B cell (primary cell): Measurements from ENCODE around the gene HOXA9. TPM values are rescaled to one million over a fixed set of nuclear protein-coding genes. Genes with fewer than 3 reads are reported as not detected.

Experiments used
- ATAC-seq: fragments of 200-7000 bp; cut with Tn5 transposase; one replicate; pipeline ENCODE4 v1.10.0; 2021; ENCODE audit warnings: low read depth, mild to moderate bottlenecking, moderate number of reproducible peaks, moderate library complexity
- CTCF ChIA-PET: fragments of 350-600 bp; sonication (Branson Sonifier 250); formaldehyde crosslinking; loops from one replicate; lab custom pipeline; 2021; ENCODE audit warnings: antibody characterized with exemption, inconsistent platforms; lab: Charles Lee
- POLR2A ChIA-PET: fragments of 350-600 bp; sonication (Branson Sonifier 250); formaldehyde crosslinking; loops from one replicate; lab custom pipeline; 2021; ENCODE audit warnings: antibody characterized with exemption; lab: Charles Lee
- DNase-seq: peaks from one replicate; pipeline ENCODE4 v3.0.0; 2013
- H2AFZ ChIP-seq: 2 replicates; pipeline ENCODE4 v1.6.1; 2012; ENCODE audit warnings: mild to moderate bottlenecking, low read depth, low read length; ENCODE audit not compliant: insufficient read depth, poor library complexity, severe bottlenecking
- H3K27ac ChIP-seq, 2 donors: 1 replicate in 1 of 2; 2 replicates in 1 of 2; pipeline ENCODE4 v1.5.1; 2012 to 2013; ENCODE audit warnings: low read length in 2 of 2, mild to moderate bottlenecking in 2 of 2, moderate library complexity in 1 of 2
- H3K27me3 ChIP-seq, 4 experiments: fragments of 200-600 bp in 1 of 4; sonication (generic) in 1 of 4; replicated peaks in 1 of 4; 1 replicate in 2 of 4; 2 replicates in 2 of 4; pipeline versions ENCODE4 v1.6.1 to v1.7.0; 2013 to 2016; ENCODE audit warnings: low read length in 3 of 4, mild to moderate bottlenecking in 2 of 4, mixed read lengths in 1 of 4, moderate library complexity in 1 of 4; ENCODE audit not compliant: insufficient read depth in 4 of 4, control insufficient read depth in 3 of 4; ENCODE audit errors: control extremely low read depth in 1 of 4
- H3K36me3 ChIP-seq, 2 experiments: replicated peaks in 1 of 2; 1 replicate in 1 of 2; 2 replicates in 1 of 2; pipeline versions ENCODE4 v1.6.1 to v1.7.1; 2013; ENCODE audit warnings: low read length in 1 of 2; ENCODE audit not compliant: insufficient read depth in 2 of 2, control insufficient read depth in 1 of 2; ENCODE audit errors: control extremely low read depth in 1 of 2, extremely low read depth in 1 of 2
- H3K4me1 ChIP-seq, 2 donors: fragments of 200-600 bp in 1 of 2; sonication (generic) in 1 of 2; 1 replicate in 1 of 2; 2 replicates in 1 of 2; pipeline versions ENCODE4 v1.5.1 to v1.6.1; 2013 to 2017; ENCODE audit warnings: low read length in 2 of 2; ENCODE audit not compliant: control insufficient read depth in 2 of 2, insufficient read depth in 2 of 2
- H3K4me2 ChIP-seq: replicated peaks from 2 replicates; pipeline ENCODE3; 2012; ENCODE audit warnings: mild to moderate bottlenecking, low read depth, low read length; ENCODE audit not compliant: poor library complexity, severe bottlenecking
- H3K4me3 ChIP-seq, 5 experiments: fragments of 200-600 bp in 1 of 5; sonication (generic) in 1 of 5; 1 replicate in 3 of 5; 2 replicates in 2 of 5; pipeline versions ENCODE4 v1.5.1 to v1.7.0; 2011 to 2016; ENCODE audit warnings: low read length in 4 of 5, mild to moderate bottlenecking in 4 of 5, low read depth in 2 of 5, control low read depth in 1 of 5, moderate library complexity in 1 of 5; ENCODE audit not compliant: insufficient read depth in 1 of 5; ENCODE audit errors: control extremely low read depth in 1 of 5, extremely low read depth in 1 of 5
- H3K79me2 ChIP-seq: fragments of 200-600 bp; sonication (generic); one replicate; pipeline ENCODE4 v1.6.0; 2016; ENCODE audit warnings: low read length; ENCODE audit not compliant: control insufficient read depth, insufficient read depth
- H3K9ac ChIP-seq: fragments of 200-600 bp; sonication (generic); 2 replicates; pipeline ENCODE4 v1.6.1; 2017; ENCODE audit warnings: mild to moderate bottlenecking, low read length, moderate library complexity
- H3K9me3 ChIP-seq, 3 donors: one replicate each; pipeline versions ENCODE4 v1.6.1 to v1.7.1; 2013; ENCODE audit warnings: low read length in 2 of 3; ENCODE audit not compliant: control insufficient read depth in 2 of 3, insufficient read depth in 1 of 3; ENCODE audit errors: control extremely low read depth in 1 of 3
- H4K20me1 ChIP-seq: 2 replicates; pipeline ENCODE4 v1.6.0; 2012; ENCODE audit warnings: mild to moderate bottlenecking, low read length; ENCODE audit not compliant: insufficient read depth, control insufficient read depth, poor library complexity, severe bottlenecking
- H3K27ac Mint-ChIP-seq: one replicate; pipeline ENCODE4 v1.8.0; 2021; ENCODE audit warnings: mixed read lengths
- H3K27me3 Mint-ChIP-seq: one replicate; pipeline ENCODE4 v1.8.0; 2021; ENCODE audit warnings: mixed read lengths
- H3K4me1 Mint-ChIP-seq: one replicate; pipeline ENCODE4 v1.8.0; 2021; ENCODE audit warnings: mixed read lengths
- H3K4me3 Mint-ChIP-seq: one replicate; pipeline ENCODE4 v1.8.0; 2021; ENCODE audit warnings: mixed read lengths
- H3K9me3 Mint-ChIP-seq: one replicate; pipeline ENCODE4 v1.8.0; 2022; ENCODE audit warnings: mixed read lengths; ENCODE audit not compliant: insufficient read depth
- CTCF ChIP-seq: fragments of 200-600 bp; IDR thresholded peaks from one replicate; pipeline ENCODE4 v1.8.0; 2022; ENCODE audit warnings: antibody characterized with exemption, mild to moderate bottlenecking
- EZH2 ChIP-seq: IDR thresholded peaks from 2 replicates; pipeline ENCODE4 v1.6.1; 2012; ENCODE audit warnings: borderline replicate concordance, low read depth, mild to moderate bottlenecking, moderate library complexity, low read length; ENCODE audit not compliant: insufficient read depth, poor library complexity, severe bottlenecking
- WGBS: methylation state at CpG from one replicate; pipeline ENCODE4 v1.1.5; 2013; ENCODE audit warnings: missing lambda C conversion rate; ENCODE audit not compliant: insufficient coverage; 5-methylcytosine and 5-hydroxymethylcytosine counted together
- intact Hi-C: fragments of 100-400 bp; cut with micrococcal nuclease; formaldehyde crosslinking; loops from one replicate; pipeline ENCODE4 v1.10.0; 2022
- polyA plus RNA-seq: library from polyadenylated mRNA; depleted of rRNA; stranded (reverse); fragments of >200 nt; gene quantifications from 2 replicates; pipeline ENCODE4 v1.2.3, GENCODE V29; 2012
- total RNA-seq, 2 donors: library from RNA; stranded (reverse); fragments of 120-200 nt in 1 of 2; gene quantifications; 1 replicate in 1 of 2; 2 replicates in 1 of 2; pipeline versions ENCODE4 v1.2.3 to v1.2.4, GENCODE V29; 2013 to 2022

Gene HOXA9
- total and polyA plus RNA-seq, 2 donors (not counting 1 experiment from before 2014, with no cell fraction given): 0.07 TPM; not detected in 1

GRCh38 chr7:27129729-27130539 is 35.4 kb downstream of the HOXA9 start:
- Histone ChIP-seq H3K79me2 (no peaks in the 10 kb centered on the region), H3K4me3 (peak overlapping the region in 3 of 5 experiments; percentile 58 to 72 (median 67)), H3K27ac (no peak overlapping the region), H4K20me1 (no peaks in the 10 kb centered on the region), H3K9ac (peak overlapping the region; percentile 71), H3K9me3 (peaks cover 0 to 13% (median 0%) of the 10 kb centered on the region in 3 donors), H2AFZ (peak overlapping the region; percentile 83), H3K4me1 (no peaks in the 10 kb centered on the region), H3K27me3 (peaks cover 0 to 16% (median 5%) of the 10 kb centered on the region in 4 experiments), H3K4me2 (peak overlapping the region; percentile 74), H3K36me3 (no peaks in the 10 kb centered on the region)
- Mint-ChIP-seq H3K27me3 (peaks cover 65% of the 10 kb centered on the region), H3K4me1 (no peaks in the 10 kb centered on the region), H3K4me3 (peak overlapping the region; percentile 34), H3K27ac (no peak overlapping the region), H3K9me3 (peaks cover 2% of the 10 kb centered on the region)
- ATAC-seq (peak; percentile 37), DNase-seq (no peak)
- intact Hi-C loops: loop anchor here (1.0 kb wide), 1 partner anchor 266 kb away; the partner anchor contains the start of gene SKAP2
- ChIA-PET POLR2A (no interaction called here), CTCF (interaction anchor here (1.1 kb wide), 1 partner anchor 31 kb away, joined by 5 read pairs; no protein-coding TSS in a partner anchor)
- WGBS: 61% methylated on average over 69 of the region's 72 CpGs
- TF ChIP-seq CTCF (no peak), EZH2 (no peak)
